Adipocyte (in vitro differentiated cells): Measurements from ENCODE around the gene CACNA2D1.

Source experiments
- DNase-seq: peaks from one replicate; pipeline ENCODE4 v3.0.0-alpha.2; 2015; ENCODE audit warnings: low read depth
- H3K27me3 ChIP-seq: replicated peaks from 2 replicates; pipeline ENCODE4 v1.7.0; 2013; ENCODE audit warnings: mild to moderate bottlenecking, low read length, moderate library complexity; ENCODE audit not compliant: control insufficient read depth, insufficient read depth
- H3K36me3 ChIP-seq: 2 replicates; pipeline ENCODE4 v1.7.0; 2013; ENCODE audit warnings: low read length, mild to moderate bottlenecking, moderate library complexity; ENCODE audit not compliant: control insufficient read depth, insufficient read depth, severe bottlenecking
- H3K4me1 ChIP-seq: 2 replicates; pipeline ENCODE4 v1.7.0; 2013; ENCODE audit warnings: mild to moderate bottlenecking, low read length, moderate library complexity; ENCODE audit not compliant: control insufficient read depth, insufficient read depth
- H3K4me3 ChIP-seq: 2 replicates; pipeline ENCODE4 v1.7.0; 2013; ENCODE audit warnings: mild to moderate bottlenecking, low read length, moderate library complexity
- H3K9ac ChIP-seq: 2 replicates; pipeline ENCODE4 v1.7.0; 2013; ENCODE audit warnings: mild to moderate bottlenecking, low read length, moderate library complexity
- H3K9me3 ChIP-seq: 2 replicates; pipeline ENCODE4 v1.7.0; 2013; ENCODE audit warnings: mild to moderate bottlenecking, low read length, moderate library complexity; ENCODE audit not compliant: control insufficient read depth

CACNA2D1 gene

GRCh38 chr7:82362129-82362706 lies 81.4 kb downstream of the CACNA2D1 start:
- Histone ChIP-seq H3K9me3 (no peaks in the 10 kb centered on the region), H3K4me3 (peak overlapping the region; percentile 25), H3K36me3 (no peaks in the 10 kb centered on the region), H3K4me1 (peaks cover 11% of the 10 kb centered on the region), H3K9ac (no peak overlapping the region), H3K27me3 (no peaks in the 10 kb centered on the region)
- peak; percentile 38 for DNase-seq

GRCh38 chr7:82360591-82361368 lies 82.8 kb downstream of the CACNA2D1 start:
- H3K4me1 ChIP-seq, result peaks cover 11% of the 10 kb centered on the region
- H3K9me3 ChIP-seq, result no peaks in the 10 kb centered on the region
- no peak for DNase-seq
- H3K4me3 ChIP-seq, result no peak overlapping the region
- no peak overlapping the region for H3K9ac ChIP-seq
- H3K36me3 ChIP-seq, result no peaks in the 10 kb centered on the region
- H3K27me3 ChIP-seq, result no peaks in the 10 kb centered on the region

GRCh38 chr7:82359426-82359825 lies 84.2 kb downstream of the CACNA2D1 start:
- Histone ChIP-seq H3K9me3 (no peaks in the 10 kb centered on the region), H3K27me3 (no peaks in the 10 kb centered on the region), H3K9ac (no peak overlapping the region), H3K4me3 (no peak overlapping the region), H3K4me1 (peaks cover 11% of the 10 kb centered on the region), H3K36me3 (no peaks in the 10 kb centered on the region)
- no peak for DNase-seq

GRCh38 chr7:82358923-82359322 lies 84.7 kb downstream of the CACNA2D1 start:
- H3K27me3 ChIP-seq, result no peaks in the 10 kb centered on the region
- H3K36me3 ChIP-seq, result no peaks in the 10 kb centered on the region
- H3K9me3 ChIP-seq, result no peaks in the 10 kb centered on the region
- DNase-seq, result no peak
- no peak overlapping the region for H3K4me3 ChIP-seq
- H3K9ac ChIP-seq, result no peak overlapping the region
- H3K4me1 ChIP-seq, result peaks cover 11% of the 10 kb centered on the region

GRCh38 chr7:82358009-82358578 lies 85.5 kb downstream of the CACNA2D1 start:
- no peak for DNase-seq
- H3K36me3 ChIP-seq, result no peaks in the 10 kb centered on the region
- no peaks in the 10 kb centered on the region for H3K27me3 ChIP-seq
- no peaks in the 10 kb centered on the region for H3K9me3 ChIP-seq
- H3K9ac ChIP-seq, result no peak overlapping the region
- peaks cover 11% of the 10 kb centered on the region for H3K4me1 ChIP-seq
- no peak overlapping the region for H3K4me3 ChIP-seq

GRCh38 chr7:82348251-82348650 lies 95.3 kb downstream of the CACNA2D1 start:
- Histone ChIP-seq H3K4me1 (peaks cover 15% of the 10 kb centered on the region), H3K9me3 (no peaks in the 10 kb centered on the region), H3K4me3 (no peak overlapping the region), H3K9ac (no peak overlapping the region), H3K36me3 (peaks cover 9% of the 10 kb centered on the region), H3K27me3 (no peaks in the 10 kb centered on the region)
- no peak for DNase-seq

GRCh38 chr7:82347808-82348207 lies 95.8 kb downstream of the CACNA2D1 start:
- Histone ChIP-seq H3K36me3 (peaks cover 9% of the 10 kb centered on the region), H3K27me3 (no peaks in the 10 kb centered on the region), H3K9me3 (no peaks in the 10 kb centered on the region), H3K4me1 (peaks cover 15% of the 10 kb centered on the region), H3K9ac (no peak overlapping the region), H3K4me3 (no peak overlapping the region)
- no peak for DNase-seq

GRCh38 chr7:82345886-82346285 lies 97.7 kb downstream of the CACNA2D1 start:
- Histone ChIP-seq H3K9ac (no peak overlapping the region), H3K9me3 (no peaks in the 10 kb centered on the region), H3K4me3 (no peak overlapping the region), H3K4me1 (peaks cover 15% of the 10 kb centered on the region), H3K36me3 (peaks cover 9% of the 10 kb centered on the region), H3K27me3 (no peaks in the 10 kb centered on the region)
- no peak for DNase-seq

- Histone ChIP-seq H3K9ac (no peak overlapping the region), H3K4me1 (peaks cover 15% of the 10 kb centered on the region), H3K9me3 (no peaks in the 10 kb centered on the region), H3K36me3 (peaks cover 9% of the 10 kb centered on the region), H3K27me3 (no peaks in the 10 kb centered on the region), H3K4me3 (no peak overlapping the region)
- no peak for DNase-seq
These were observed 99.9 kb downstream of the CACNA2D1 start for GRCh38 chr7:82343716-82344115.

GRCh38 chr7:82339958-82340357 lies 103.6 kb downstream of the CACNA2D1 start:
- no peak for DNase-seq
- no peaks in the 10 kb centered on the region for H3K4me1 ChIP-seq
- H3K27me3 ChIP-seq, result no peaks in the 10 kb centered on the region
- no peak overlapping the region for H3K9ac ChIP-seq
- no peaks in the 10 kb centered on the region for H3K36me3 ChIP-seq
- no peak overlapping the region for H3K4me3 ChIP-seq
- no peaks in the 10 kb centered on the region for H3K9me3 ChIP-seq

GRCh38 chr7:82335927-82336326 lies 107.7 kb downstream of the CACNA2D1 start:
- Histone ChIP-seq H3K9me3 (no peaks in the 10 kb centered on the region), H3K36me3 (peaks cover 12% of the 10 kb centered on the region), H3K9ac (no peak overlapping the region), H3K4me3 (no peak overlapping the region), H3K27me3 (no peaks in the 10 kb centered on the region), H3K4me1 (no peaks in the 10 kb centered on the region)
- no peak for DNase-seq
